Stimulated activated naive CD8-positive, alpha-beta T cell treated with anti-CD3 and anti-CD28 coated beads, Interleukin-15, Interleukin-2, amounts not matched to agents 100 ng/mL and 50 ng/mL, for 24 hours (primary cell): ENCODE data around the gene CDH13.

ENCODE experiments used
- H3K27ac Mint-ChIP-seq: one replicate; pipeline ENCODE4 v1.8.0; 2021; ENCODE audit warnings: mild to moderate bottlenecking, mixed read lengths
- H3K27me3 Mint-ChIP-seq: one replicate; pipeline ENCODE4 v1.8.0; 2021; ENCODE audit warnings: mixed read lengths
- H3K36me3 Mint-ChIP-seq: one replicate; pipeline ENCODE4 v1.8.0; 2021; ENCODE audit warnings: low read depth, mixed read lengths
- H3K4me1 Mint-ChIP-seq: one replicate; pipeline ENCODE4 v1.8.0; 2021; ENCODE audit warnings: low read depth, mixed read lengths
- H3K4me3 Mint-ChIP-seq: one replicate; pipeline ENCODE4 v1.8.0; 2021; ENCODE audit warnings: mild to moderate bottlenecking, mixed read lengths
- H3K9me3 Mint-ChIP-seq: one replicate; pipeline ENCODE4 v1.8.0; 2021; ENCODE audit warnings: mixed read lengths

Gene CDH13

GRCh38 chr16:82750068-82750467 lies 123.3 kb downstream of the CDH13 start:
- Mint-ChIP-seq H3K4me3 (no peak overlapping the region), H3K9me3 (no peaks in the 10 kb centered on the region), H3K36me3 (no peaks in the 10 kb centered on the region), H3K4me1 (no peaks in the 10 kb centered on the region), H3K27me3 (peaks cover 15% of the 10 kb centered on the region), H3K27ac (no peak overlapping the region)

- no peak overlapping the region for H3K4me3 Mint-ChIP-seq
- peaks cover 15% of the 10 kb centered on the region for H3K27me3 Mint-ChIP-seq
- no peaks in the 10 kb centered on the region for H3K36me3 Mint-ChIP-seq
- no peaks in the 10 kb centered on the region for H3K9me3 Mint-ChIP-seq
- no peaks in the 10 kb centered on the region for H3K4me1 Mint-ChIP-seq
- no peak overlapping the region for H3K27ac Mint-ChIP-seq
These were observed 124.3 kb downstream of the CDH13 start for GRCh38 chr16:82751020-82751419.

- Mint-ChIP-seq H3K4me1 (no peaks in the 10 kb centered on the region), H3K4me3 (no peak overlapping the region), H3K36me3 (no peaks in the 10 kb centered on the region), H3K9me3 (no peaks in the 10 kb centered on the region), H3K27me3 (peaks cover 15% of the 10 kb centered on the region), H3K27ac (no peak overlapping the region)
These were observed 125.4 kb downstream of the CDH13 start for GRCh38 chr16:82752172-82752571.

GRCh38 chr16:82753821-82754220 lies 127.1 kb downstream of the CDH13 start:
- Mint-ChIP-seq H3K36me3 (no peaks in the 10 kb centered on the region), H3K4me3 (no peak overlapping the region)

GRCh38 chr16:82754716-82755513 lies 128.1 kb downstream of the CDH13 start:
- no peaks in the 10 kb centered on the region for H3K4me1 Mint-ChIP-seq
- H3K4me3 Mint-ChIP-seq = no peak overlapping the region
- H3K27ac Mint-ChIP-seq = no peak overlapping the region
- no peaks in the 10 kb centered on the region for H3K36me3 Mint-ChIP-seq
- peaks cover under 1% of the 10 kb centered on the region for H3K27me3 Mint-ChIP-seq
- no peaks in the 10 kb centered on the region for H3K9me3 Mint-ChIP-seq

More at GRCh38 chr16:82753821-82754220, 127.1 kb downstream of the CDH13 start:
- Mint-ChIP-seq H3K4me1 (no peaks in the 10 kb centered on the region), H3K27me3 (peaks cover 6% of the 10 kb centered on the region), H3K9me3 (no peaks in the 10 kb centered on the region), H3K27ac (no peak overlapping the region)

- Mint-ChIP-seq H3K4me3 (no peak overlapping the region), H3K36me3 (no peaks in the 10 kb centered on the region), H3K27me3 (no peaks in the 10 kb centered on the region), H3K27ac (no peak overlapping the region), H3K9me3 (no peaks in the 10 kb centered on the region), H3K4me1 (no peaks in the 10 kb centered on the region)
These were observed 129.0 kb downstream of the CDH13 start for GRCh38 chr16:82755570-82756282.

- Mint-ChIP-seq H3K9me3 (no peaks in the 10 kb centered on the region), H3K4me3 (no peak overlapping the region), H3K4me1 (no peaks in the 10 kb centered on the region), H3K27ac (no peak overlapping the region), H3K36me3 (no peaks in the 10 kb centered on the region), H3K27me3 (no peaks in the 10 kb centered on the region)
These were observed 129.5 kb downstream of the CDH13 start for GRCh38 chr16:82756283-82756599.

- no peaks in the 10 kb centered on the region for H3K36me3 Mint-ChIP-seq
- H3K4me3 Mint-ChIP-seq = no peak overlapping the region
- no peaks in the 10 kb centered on the region for H3K9me3 Mint-ChIP-seq
- H3K27me3 Mint-ChIP-seq = no peaks in the 10 kb centered on the region
- H3K27ac Mint-ChIP-seq = no peak overlapping the region
- H3K4me1 Mint-ChIP-seq = peaks cover 5% of the 10 kb centered on the region
These were observed 131.6 kb downstream of the CDH13 start for GRCh38 chr16:82758406-82758805.

GRCh38 chr16:82758904-82759303 lies 132.1 kb downstream of the CDH13 start:
- H3K36me3 Mint-ChIP-seq = no peaks in the 10 kb centered on the region
- H3K27me3 Mint-ChIP-seq = no peaks in the 10 kb centered on the region
- H3K9me3 Mint-ChIP-seq = no peaks in the 10 kb centered on the region
- no peak overlapping the region for H3K4me3 Mint-ChIP-seq
- H3K27ac Mint-ChIP-seq = no peak overlapping the region
- peaks cover 5% of the 10 kb centered on the region for H3K4me1 Mint-ChIP-seq

- no peaks in the 10 kb centered on the region for H3K27me3 Mint-ChIP-seq
- H3K27ac Mint-ChIP-seq = no peak overlapping the region
- no peak overlapping the region for H3K4me3 Mint-ChIP-seq
- no peaks in the 10 kb centered on the region for H3K9me3 Mint-ChIP-seq
- peaks cover 5% of the 10 kb centered on the region for H3K4me1 Mint-ChIP-seq
- H3K36me3 Mint-ChIP-seq = no peaks in the 10 kb centered on the region
These were observed 134.5 kb downstream of the CDH13 start for GRCh38 chr16:82761236-82761635.

GRCh38 chr16:82761858-82762257 lies 135.1 kb downstream of the CDH13 start:
- Mint-ChIP-seq H3K36me3 (no peaks in the 10 kb centered on the region), H3K27me3 (peaks cover 2% of the 10 kb centered on the region), H3K27ac (no peak overlapping the region), H3K4me3 (peak overlapping the region; percentile 47), H3K9me3 (no peaks in the 10 kb centered on the region), H3K4me1 (peaks cover 5% of the 10 kb centered on the region)

- no peak overlapping the region for H3K27ac Mint-ChIP-seq
- no peaks in the 10 kb centered on the region for H3K36me3 Mint-ChIP-seq
- peaks cover 10% of the 10 kb centered on the region for H3K27me3 Mint-ChIP-seq
- peaks cover 5% of the 10 kb centered on the region for H3K4me1 Mint-ChIP-seq
- no peak overlapping the region for H3K4me3 Mint-ChIP-seq
- peaks cover 3% of the 10 kb centered on the region for H3K9me3 Mint-ChIP-seq
These were observed 136.6 kb downstream of the CDH13 start for GRCh38 chr16:82763371-82763770.

GRCh38 chr16:82767198-82767597 lies 140.4 kb downstream of the CDH13 start:
- no peak overlapping the region for H3K27ac Mint-ChIP-seq
- H3K4me3 Mint-ChIP-seq = no peak overlapping the region
- peaks cover 10% of the 10 kb centered on the region for H3K27me3 Mint-ChIP-seq
- H3K36me3 Mint-ChIP-seq = no peaks in the 10 kb centered on the region
- peaks cover 3% of the 10 kb centered on the region for H3K9me3 Mint-ChIP-seq
- H3K4me1 Mint-ChIP-seq = no peaks in the 10 kb centered on the region

GRCh38 chr16:82767808-82768207 lies 141.0 kb downstream of the CDH13 start:
- Mint-ChIP-seq H3K4me3 (no peak overlapping the region), H3K27ac (no peak overlapping the region), H3K27me3 (peaks cover 10% of the 10 kb centered on the region), H3K36me3 (no peaks in the 10 kb centered on the region), H3K9me3 (peaks cover 3% of the 10 kb centered on the region), H3K4me1 (no peaks in the 10 kb centered on the region)

GRCh38 chr16:82769845-82770244 lies 143.1 kb downstream of the CDH13 start:
- no peak overlapping the region for H3K4me3 Mint-ChIP-seq
- H3K4me1 Mint-ChIP-seq = no peaks in the 10 kb centered on the region
- no peak overlapping the region for H3K27ac Mint-ChIP-seq
- H3K36me3 Mint-ChIP-seq = no peaks in the 10 kb centered on the region
- peaks cover 12% of the 10 kb centered on the region for H3K27me3 Mint-ChIP-seq
- H3K9me3 Mint-ChIP-seq = peaks cover 3% of the 10 kb centered on the region
